HT1080 (cell line): ENCODE results near the gene SULT1B1. TPM values are rescaled to one million over a fixed set of nuclear protein-coding genes. Genes with fewer than 3 reads are reported as not detected.
A peak's percentile ranks its signal among the peaks of the same experiment; 100 is the strongest.

ENCODE experiments used
- DNase-seq: peaks from one replicate; pipeline ENCODE4 v3.0.0-alpha.2; 2015; ENCODE audit warnings: low read depth
- total RNA-seq: library from RNA; depleted of rRNA; stranded (reverse); fragments of >200 nt; shearing (Covaris generic); gene quantifications from 2 replicates; pipeline ENCODE4 v1.2.3, GENCODE V29; 2014; rRNA removed

Gene SULT1B1
- total RNA-seq, 1 experiment from 2014 or later = 0.19 TPM

DNA sequence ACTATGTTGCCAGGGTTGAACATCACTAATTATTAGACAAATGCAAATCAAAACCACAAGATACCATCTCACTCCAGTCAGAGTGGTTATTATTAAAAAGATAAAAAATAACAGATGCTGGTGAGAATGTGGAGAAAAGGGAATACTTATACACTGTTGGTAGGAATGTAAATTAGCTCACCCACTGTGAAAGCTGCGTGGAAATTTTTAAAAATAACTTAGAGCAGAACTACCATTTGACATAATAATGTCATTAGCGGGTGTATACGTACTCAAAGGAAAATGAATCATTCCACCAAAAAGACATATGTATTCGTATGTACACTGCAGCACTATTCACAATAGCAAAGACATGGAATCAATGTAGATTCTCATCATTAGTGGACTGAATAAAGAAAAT is 58.7 kb downstream of the SULT1B1 start:
- DNase-seq = no peak

DNA sequence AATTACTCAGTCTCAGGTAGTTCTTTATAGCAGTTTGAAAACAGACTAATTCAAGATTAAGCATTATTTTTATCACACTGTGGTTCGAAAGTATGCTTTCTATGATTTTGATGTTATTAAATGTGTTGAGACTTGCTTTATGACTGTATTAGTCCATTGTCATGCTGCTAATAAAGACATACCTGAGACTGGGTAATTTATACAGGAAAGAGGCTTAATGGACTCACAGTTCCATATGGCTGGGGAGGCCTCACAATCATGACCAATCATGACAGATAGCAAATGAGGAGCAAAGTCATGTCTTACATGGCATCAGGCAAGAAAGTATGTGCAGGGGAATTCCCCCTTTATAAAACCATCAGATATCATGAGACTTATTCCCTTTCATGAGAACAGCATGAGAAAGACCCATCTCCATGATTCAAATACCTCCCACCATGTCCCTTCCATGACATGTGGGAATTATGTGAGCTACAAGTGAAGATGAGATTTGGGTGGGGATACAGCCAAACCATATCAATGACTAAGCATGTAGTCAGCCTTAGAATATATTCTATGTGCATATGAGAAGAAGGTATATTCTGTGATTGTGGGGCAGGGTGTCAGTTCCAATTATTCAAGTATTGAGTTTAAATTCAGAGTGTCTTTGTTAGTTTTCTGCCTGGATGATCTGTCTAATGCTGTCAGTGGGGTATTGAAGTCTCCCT is 62.7 kb downstream of the SULT1B1 start:
- no peak for DNase-seq

DNA sequence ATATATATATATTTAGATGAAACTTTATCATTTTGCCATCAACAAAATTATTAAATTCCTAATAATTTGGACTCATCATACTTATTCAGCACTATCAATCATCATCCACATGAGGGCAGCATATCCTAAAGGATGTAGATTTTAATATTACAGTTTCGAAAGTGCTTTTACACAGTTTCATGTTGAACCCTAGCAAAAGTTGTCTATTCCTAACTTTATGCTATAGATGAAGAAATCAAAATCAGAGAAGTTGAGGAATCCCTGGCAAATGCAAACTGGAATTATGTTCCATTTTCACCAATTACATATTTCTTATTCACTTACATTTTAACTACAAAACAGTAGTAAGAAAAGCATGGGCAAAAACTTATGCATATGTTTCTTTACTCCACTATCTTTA is 70.8 kb downstream of the SULT1B1 start:
- peak; percentile 5 for DNase-seq

DNA sequence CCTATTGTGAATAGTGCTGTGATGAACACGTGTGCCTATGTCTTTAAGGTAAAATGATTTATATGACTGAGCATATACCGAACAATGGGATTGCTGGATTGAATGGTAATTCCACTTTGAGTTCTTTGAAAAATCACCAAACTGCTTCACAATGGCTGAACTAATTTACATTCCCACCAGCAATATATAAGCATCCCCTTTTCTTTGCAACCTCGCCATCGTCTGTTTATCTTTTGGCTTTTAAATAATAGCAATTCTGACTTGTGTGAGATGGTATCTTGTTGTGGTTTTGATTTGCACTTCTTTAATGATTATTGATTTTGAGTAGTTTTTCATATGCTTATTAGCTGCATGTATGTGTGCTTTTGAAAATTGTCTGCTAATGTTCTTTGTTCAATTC is 75.6 kb downstream of the SULT1B1 start:
- no peak for DNase-seq

Other genes with a start within 250 kb of the SULT1B1 start
- gene UGT2A2, start 121.0 kb downstream of the SULT1B1 start, total RNA-seq = not detected in 2 replicates
- not detected in 2 replicates for gene UGT2A1, start 107.4 kb downstream of the SULT1B1 start, total RNA-seq
- gene SULT1E1, start 99.5 kb upstream of the SULT1B1 start, total RNA-seq = 0.11 TPM in 1 of 2 replicates, not detected in the other
- not detected in 2 replicates for gene CSN1S1, start 170.4 kb upstream of the SULT1B1 start, total RNA-seq
- gene CSN2, start 205.1 kb upstream of the SULT1B1 start, total RNA-seq = not detected in 2 replicates
- gene STATH, start 235.3 kb upstream of the SULT1B1 start, total RNA-seq = not detected in 2 replicates